Stimulated activated CD4-positive, alpha-beta T cell treated with anti-CD3 and anti-CD28 coated beads, Interleukin-4, amount 100 ng/mL, for 1 hour (primary cell): ENCODE data around the gene G6PC3.
"Not testable (repeated sequence)": the region's sequence is repeated elsewhere in the genome, so short reads cannot be mapped to it uniquely, and the experiment has no call there.

ENCODE experiments used
- DNase-seq: peaks from one replicate; pipeline ENCODE4 v3.0.0-alpha.2; 2020

G6PC3 gene

DNA sequence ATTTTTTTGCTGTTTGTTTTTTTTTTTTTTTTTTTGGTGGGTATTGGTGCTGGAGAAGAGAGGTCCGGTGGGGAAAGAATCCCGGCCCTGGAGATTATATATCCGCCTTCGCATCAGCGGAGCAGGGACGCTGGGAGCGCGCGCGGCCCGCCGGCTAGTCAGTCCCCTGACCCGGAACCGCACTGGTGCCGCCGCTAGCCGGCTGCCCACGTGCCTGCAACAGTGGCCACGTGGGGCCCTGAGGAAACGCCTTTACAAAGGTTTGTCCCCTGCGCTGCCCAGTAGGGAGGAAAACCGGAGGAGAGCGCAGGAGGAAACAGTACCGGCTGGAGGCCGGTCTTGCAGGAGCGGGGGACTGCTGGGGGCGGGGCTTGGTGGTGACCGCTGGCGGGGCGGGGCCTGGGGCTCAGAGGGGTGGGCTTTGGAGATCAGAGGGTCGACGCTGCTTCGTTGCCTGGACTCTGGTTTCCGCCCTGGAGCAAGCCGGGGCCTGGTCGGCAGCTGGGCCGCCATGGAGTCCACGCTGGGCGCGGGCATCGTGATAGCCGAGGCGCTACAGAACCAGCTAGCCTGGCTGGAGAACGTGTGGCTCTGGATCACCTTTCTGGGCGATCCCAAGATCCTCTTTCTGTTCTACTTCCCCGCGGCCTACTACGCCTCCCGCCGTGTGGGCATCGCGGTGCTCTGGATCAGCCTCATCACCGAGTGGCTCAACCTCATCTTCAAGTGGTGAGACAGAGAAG lies at the start of gene G6PC3:
Gene G6PC3 (plus strand): TSS at position 281 of the 743 bp plus-strand sequence. CDS start 231 bp downstream, at position 512.
- DNase-seq: peak; percentile 82

DNA sequence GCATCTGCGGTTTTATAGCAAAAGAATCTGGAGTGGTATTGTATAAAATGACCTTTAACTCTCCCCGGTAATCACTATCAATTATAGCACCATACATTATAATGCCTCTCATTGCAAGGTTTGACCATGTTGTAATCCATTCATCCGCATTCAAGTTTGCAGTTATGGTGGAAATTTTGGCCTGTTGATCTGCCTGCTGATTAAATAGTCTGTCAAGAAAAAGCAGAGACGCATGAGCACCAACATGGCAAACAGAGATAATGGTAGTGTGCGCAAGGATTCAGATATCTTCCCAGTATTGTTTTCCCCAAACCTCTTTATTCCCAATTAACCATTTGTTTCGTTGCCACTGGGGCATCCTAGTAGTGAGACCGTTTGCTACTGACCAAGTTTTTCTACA lies 49.3 kb upstream of the G6PC3 start:
- not testable (repeated sequence) for DNase-seq

DNA sequence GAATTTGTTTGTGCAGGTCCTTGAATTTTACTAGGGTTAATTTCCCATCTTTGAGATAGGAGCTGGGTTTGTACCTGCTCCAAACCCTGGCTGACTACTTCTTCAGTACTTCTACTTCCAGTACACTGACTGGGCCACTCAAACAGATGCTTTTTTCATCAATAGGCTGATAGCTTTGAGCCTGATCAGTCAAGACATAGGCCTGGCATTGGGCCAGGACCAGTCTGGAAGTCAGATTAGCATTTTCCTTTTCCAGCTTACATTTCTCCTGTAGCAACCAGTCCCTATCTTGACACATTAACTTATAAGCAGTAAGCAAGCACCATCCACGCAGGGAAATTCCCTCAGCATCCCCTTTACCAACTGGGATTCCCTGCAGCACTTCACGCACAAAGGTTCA lies 48.3 kb upstream of the G6PC3 start:
- no peak for DNase-seq

DNA sequence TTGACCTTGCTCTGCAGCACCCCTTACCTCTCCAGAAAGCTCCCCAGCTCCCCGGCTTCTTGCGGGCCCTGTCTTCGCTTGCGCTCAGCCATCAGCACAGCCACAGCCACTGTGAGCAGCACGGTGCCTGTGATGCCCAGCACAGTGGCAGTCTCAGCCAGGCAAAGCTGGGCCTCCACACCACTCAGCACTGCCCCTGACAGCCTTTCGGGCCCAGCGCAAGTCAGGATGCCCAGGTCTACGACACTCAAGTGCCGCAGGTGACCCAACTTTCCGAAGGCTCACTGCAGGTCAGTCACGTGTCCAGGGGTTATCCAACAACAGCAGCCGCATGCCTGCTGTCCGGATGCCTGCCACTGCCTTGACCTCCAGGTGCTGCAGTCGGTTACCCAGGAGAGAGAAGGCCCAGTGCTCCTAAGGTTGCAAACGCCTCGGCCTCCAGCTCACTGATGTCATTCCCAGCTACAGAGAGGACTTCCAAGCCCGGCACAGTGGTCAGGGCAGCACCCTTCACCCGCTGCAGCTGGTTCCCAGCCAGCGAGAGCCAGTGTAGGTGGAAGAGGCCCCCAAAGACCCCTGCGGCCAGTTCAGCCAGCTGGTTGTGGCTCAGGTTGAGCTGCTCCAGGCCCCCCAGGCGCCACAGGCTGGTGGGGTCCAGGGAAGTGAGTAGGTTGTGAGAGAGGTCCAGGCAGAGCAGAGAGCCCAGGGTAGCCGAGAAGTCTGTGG lies 46.8 kb upstream of the G6PC3 start:
- DNase-seq: no peak

- no peak for DNase-seq
These were observed 46.3 kb upstream of the G6PC3 start for GRCh38 chr17:44024271-44024663.

DNA sequence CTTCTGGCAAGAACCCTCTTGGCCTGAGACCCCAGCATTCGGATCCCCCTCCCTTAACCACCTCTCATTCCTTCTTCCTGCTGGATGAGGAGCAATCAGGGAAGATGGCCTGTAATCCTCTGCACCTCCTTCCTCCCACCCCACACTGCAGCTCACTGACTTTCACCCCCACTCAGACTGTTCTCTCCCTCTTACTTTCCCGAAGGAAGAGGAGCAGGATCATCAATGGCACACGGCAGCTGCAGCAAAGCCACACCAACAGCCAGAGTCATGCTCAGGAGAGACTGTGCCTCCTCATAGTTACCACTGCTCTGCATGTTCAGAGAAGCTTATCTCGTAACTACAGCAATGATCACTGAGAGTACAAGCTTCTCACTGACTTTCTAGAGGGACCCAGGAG lies 45.7 kb upstream of the G6PC3 start:
- no peak for DNase-seq

DNA sequence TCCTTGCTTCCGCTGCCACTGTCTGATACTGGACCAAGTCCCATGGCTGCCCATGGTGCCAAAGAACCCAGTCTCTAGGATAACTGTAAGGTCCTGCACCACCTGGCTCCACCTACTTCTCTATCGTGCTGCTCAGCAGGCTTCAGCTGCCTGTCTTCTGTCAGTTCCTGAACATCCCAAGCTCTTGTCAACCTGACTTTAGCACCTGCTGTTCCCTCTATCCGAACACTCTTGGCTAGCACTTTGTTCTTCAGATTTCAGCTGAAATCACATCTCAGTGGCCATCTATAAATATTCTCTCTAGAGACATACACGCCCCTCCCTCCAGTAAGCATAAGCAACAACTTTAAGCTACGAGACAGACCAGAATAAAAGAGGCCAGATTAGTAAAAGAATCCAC lies 40.8 kb upstream of the G6PC3 start:
- DNase-seq: no peak

- no peak for DNase-seq
These were observed 40.1 kb upstream of the G6PC3 start for GRCh38 chr17:44030482-44030881.

DNA sequence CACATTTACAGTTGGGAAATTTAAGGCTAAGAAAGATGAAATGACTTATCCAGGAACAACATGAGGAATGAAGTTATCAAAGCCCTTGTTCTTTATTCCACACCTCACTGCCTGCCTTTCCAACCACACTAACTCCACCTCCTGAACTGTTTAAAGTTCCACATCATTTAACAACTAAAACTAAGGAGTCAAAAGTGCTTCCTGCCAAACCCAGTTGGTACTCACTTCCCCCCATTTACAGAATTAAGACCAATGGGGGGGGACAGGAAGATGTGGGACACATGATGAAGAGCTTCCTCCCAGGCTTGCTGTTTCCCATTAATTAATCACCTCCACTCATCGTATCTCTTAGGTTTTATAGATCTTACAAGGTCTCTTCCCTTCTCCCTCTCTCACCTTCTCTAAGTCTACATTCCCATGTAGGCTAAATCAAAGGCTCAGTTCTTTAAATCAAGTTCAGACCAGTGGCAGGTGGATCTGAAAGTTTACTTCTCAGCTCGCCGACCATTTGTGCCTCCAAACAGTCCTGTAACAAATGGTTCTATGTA lies 36.6 kb upstream of the G6PC3 start:
- DNase-seq: no peak

- DNase-seq: not testable (repeated sequence)
These were observed 35.8 kb upstream of the G6PC3 start for GRCh38 chr17:44034688-44035087.

- DNase-seq: no peak
These were observed 33.1 kb upstream of the G6PC3 start for GRCh38 chr17:44037471-44037870.

DNA sequence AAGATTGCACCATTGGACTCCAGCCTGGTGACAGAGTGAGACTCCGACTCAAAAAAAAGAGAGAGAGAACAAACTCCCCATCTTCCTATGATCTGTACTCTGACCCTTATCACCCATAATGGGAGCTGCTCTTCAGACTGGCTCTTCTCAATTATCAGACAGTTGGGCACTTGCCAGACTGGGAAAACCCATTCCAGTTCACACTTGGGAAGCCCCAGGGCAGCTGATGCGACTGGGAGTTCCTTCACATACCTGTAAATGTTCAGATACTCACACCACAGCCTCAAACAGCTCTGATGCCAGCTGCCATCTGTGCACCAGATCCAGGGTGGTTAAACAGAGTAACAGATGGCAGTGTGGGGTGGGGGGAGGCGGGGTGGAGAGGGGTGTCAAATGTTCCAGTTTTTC lies 31.9 kb upstream of the G6PC3 start:
- no peak for DNase-seq

- no peak for DNase-seq
These were observed 30.5 kb upstream of the G6PC3 start for GRCh38 chr17:44039829-44040635.

- no peak for DNase-seq
These were observed 27.3 kb upstream of the G6PC3 start for GRCh38 chr17:44043272-44043696.

DNA sequence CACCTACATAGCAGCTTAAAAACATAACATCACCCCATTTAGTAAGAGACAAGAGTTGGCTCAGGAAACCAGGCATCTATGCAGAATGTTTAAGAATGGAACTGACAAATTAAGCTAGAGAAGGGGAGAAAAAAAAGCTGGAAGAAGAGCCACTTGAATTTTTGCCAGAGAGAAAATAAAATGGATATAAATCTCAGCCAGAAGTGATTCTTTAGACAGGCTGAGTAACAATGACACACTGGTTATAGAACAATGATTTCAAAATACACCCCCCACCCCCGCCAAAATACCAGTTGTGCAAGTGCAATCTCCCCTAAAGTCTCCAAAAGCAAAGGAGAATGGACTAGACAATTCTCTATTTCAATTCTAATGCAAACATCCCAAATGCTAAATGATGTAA lies 26.5 kb upstream of the G6PC3 start:
- DNase-seq: no peak

DNA sequence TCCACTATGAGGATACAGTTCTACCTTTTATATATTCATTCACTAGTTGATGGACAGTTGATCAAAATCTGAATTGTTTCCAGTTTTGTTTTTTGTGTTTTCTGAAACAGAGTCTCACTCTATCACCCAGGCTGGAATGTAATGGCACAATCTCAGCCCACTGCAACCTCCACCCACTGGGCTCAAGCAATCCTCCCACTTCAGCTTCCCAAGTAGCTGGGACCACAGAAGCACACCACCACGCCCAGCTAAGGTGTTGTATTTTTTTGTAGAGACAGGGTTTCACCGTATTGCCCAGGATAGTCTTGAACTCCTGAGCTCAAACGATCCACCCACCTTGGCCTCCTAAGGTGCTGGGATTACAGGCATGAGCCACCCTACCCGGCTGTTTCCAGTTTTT lies 25.0 kb upstream of the G6PC3 start:
- DNase-seq: no peak

DNA sequence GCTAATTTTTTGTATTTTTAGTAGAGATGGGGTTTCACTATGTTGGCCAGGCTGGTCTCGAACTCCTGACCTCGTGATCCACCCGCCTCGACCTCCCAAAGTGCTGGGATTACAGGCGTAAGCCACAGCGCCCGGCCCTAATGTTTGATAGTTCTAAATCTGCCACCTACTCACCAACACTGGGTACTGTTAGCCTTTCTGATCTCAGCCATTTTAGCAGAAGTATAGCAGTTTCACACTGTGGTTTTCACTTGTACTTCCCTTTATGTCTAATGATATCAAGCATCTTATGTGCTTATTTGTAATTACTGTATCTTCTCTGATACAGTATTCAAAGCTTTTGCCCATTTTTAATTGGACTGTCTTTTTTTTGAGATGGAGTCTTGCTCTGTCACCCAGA lies 23.6 kb upstream of the G6PC3 start:
- DNase-seq: not testable (repeated sequence)

- no peak for DNase-seq
These were observed 21.1 kb upstream of the G6PC3 start for GRCh38 chr17:44049294-44050060.

GRCh38 chr17:44053125-44053872 lies 17.2 kb upstream of the G6PC3 start:
- no peak for DNase-seq

DNA sequence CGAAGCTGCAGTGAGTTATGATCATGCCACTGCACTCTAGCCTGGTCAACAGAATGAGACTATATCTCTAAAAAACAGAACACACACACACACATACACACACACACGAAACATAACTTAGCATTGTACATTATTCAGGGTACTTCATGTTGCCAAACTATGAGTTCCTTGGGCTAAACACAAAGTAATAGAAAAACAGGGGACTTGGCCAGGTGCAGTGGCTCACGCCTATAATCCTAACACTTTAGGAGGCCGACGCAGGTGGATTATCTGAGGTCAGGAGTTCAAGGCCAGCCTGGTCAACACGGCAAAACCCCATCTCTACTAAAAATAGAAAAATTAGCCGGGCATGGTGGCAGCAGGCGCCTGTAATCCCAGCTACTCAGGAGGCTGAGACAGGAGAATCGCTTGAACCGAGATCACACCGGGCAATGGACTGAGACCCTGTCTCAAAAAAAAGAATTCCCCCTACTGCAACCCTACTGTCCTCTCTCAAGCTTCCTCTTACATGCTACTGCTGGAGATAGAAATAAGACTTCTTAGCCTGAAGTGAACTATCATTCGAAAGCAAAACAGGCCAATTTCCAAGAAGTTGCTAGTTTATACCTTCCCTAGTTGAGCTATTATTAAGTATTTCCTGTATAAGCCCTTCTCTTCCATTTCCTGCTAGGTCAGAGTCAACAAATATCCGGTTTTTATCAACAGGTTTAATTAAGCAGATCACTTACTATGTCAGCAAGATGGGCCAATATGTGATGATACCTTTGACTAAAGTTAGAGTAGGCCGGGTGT lies 11.2 kb upstream of the G6PC3 start:
- no peak for DNase-seq

DNA sequence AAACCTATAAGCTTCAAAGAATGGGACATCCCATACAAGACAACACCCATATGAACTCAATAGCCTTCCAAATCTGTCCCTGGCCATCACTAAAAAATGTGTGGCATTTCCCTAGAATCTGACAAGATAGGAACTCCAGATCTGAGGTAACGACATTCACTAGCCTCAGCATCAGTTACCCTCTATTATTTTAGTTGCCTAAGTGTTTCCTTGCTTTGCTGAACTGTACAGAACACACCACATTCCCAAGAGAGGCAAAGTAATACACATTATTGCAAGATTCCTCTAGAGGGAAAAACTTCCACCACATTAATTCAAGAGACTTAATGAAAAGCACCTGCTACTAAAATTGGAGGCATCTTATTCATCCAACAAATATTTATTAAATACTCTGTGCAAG lies 9.1 kb upstream of the G6PC3 start:
- no peak for DNase-seq
